Aorta (tissue), 5 donors: ENCODE data around the gene ZNF782. TPM values are rescaled to one million over a fixed set of nuclear protein-coding genes. Genes with fewer than 3 reads are reported as not detected.
A peak's percentile ranks its signal among the peaks of the same experiment; 100 is the strongest.
"Not testable (repeated sequence)": the region's sequence is repeated elsewhere in the genome, so short reads cannot be mapped to it uniquely, and the experiment has no call there.

ENCODE experiments used
- ATAC-seq: fragments of 200-7000 bp; cut with Tn5 transposase; one replicate; pipeline ENCODE4 v1.9.1; 2022; ENCODE audit warnings: moderate library complexity; ENCODE audit not compliant: low FRiP score
- DNase-seq, 2 donors: peaks; one replicate each; pipeline ENCODE4 v3.0.0-alpha.2; 2020
- H3K27ac ChIP-seq, 2 donors: one replicate each; pipeline ENCODE4 v1.5.1; 2013; ENCODE audit warnings: low read length in 2 of 2, mild to moderate bottlenecking in 2 of 2, moderate library complexity in 2 of 2, control low read depth in 1 of 2, inconsistent platforms in 1 of 2, low read depth in 1 of 2
- H3K27me3 ChIP-seq, 2 donors: one replicate each; pipeline ENCODE4 v1.6.1; 2013; ENCODE audit warnings: control low read depth in 1 of 2, low read length in 1 of 2, mild to moderate bottlenecking in 1 of 2, moderate library complexity in 1 of 2; ENCODE audit not compliant: insufficient read depth in 2 of 2, control insufficient read depth in 1 of 2
- H3K36me3 ChIP-seq, 2 donors: one replicate each; pipeline ENCODE4 v1.6.1; 2013; ENCODE audit warnings: control low read depth in 1 of 2, low read length in 1 of 2, mild to moderate bottlenecking in 1 of 2; ENCODE audit not compliant: insufficient read depth in 2 of 2, control insufficient read depth in 1 of 2
- H3K4me1 ChIP-seq, 2 donors: one replicate each; pipeline ENCODE4 v1.6.1; 2013; ENCODE audit warnings: low read length in 2 of 2, control low read depth in 1 of 2, mild to moderate bottlenecking in 1 of 2, moderate library complexity in 1 of 2; ENCODE audit not compliant: insufficient read depth in 2 of 2, control insufficient read depth in 1 of 2
- H3K4me3 ChIP-seq, 2 donors: one replicate each; pipeline ENCODE4 v1.5.1; 2013; ENCODE audit warnings: low read length in 2 of 2, control low read depth in 1 of 2, mild to moderate bottlenecking in 1 of 2
- H3K9me3 ChIP-seq: one replicate; pipeline ENCODE4 v1.6.1; 2013; ENCODE audit warnings: mild to moderate bottlenecking, low read length; ENCODE audit not compliant: control insufficient read depth
- WGBS, 2 donors: extraction: QIAGEN DNeasy Blood & Tissue Kit; methylation state at CpG; one replicate each; pipeline ENCODE4 v1.1.7; 2013; 5-methylcytosine and 5-hydroxymethylcytosine counted together
- intact Hi-C, 2 donors: fragments of 100-400 bp; cut with DNase I; formaldehyde crosslinking; loops; one replicate each; pipeline versions ENCODE4 v1.14.2 to v1.15.0; 2022
- polyA plus RNA-seq, 2 donors: library from polyadenylated mRNA; stranded (reverse); fragments of 200-250 nt; gene quantifications; one replicate each; pipeline ENCODE4 v1.2.3, GENCODE V29; 2013
- total RNA-seq, 2 donors: library from RNA; stranded (reverse); fragmentation: NEBNext Ultra II Directional; extraction: Animal tissue kit (Norgen Biotek cat#: 25700); gene quantifications; one replicate each; pipeline ENCODE4 v1.2.1, GENCODE V29; 2021
- donor health status: healthy with polysubstance abuse.
- donor health status: Bipolar disorder and iron deficiency.
- donor health status: DM: no; HTN: no; CAD: no.
- donor health status: DM: no; HTN: no; CAD: no.
- donor health status: DM: yes; HTN: yes; CAD: no.

The ZNF782 gene
- total and polyA plus RNA-seq, 4 donors, result 1.1 to 9.5 (median 4.5) TPM

GRCh38 chr9:96813607-96814006 lies 40.7 kb downstream of the ZNF782 start:
- Histone ChIP-seq H3K9me3 (peaks cover 21% of the 10 kb centered on the region), H3K4me3 (no peak overlapping the region), H3K27ac (no peak overlapping the region), H3K27me3 (no peaks in the 10 kb centered on the region), H3K36me3 (peaks cover 0 to 8% of the 10 kb centered on the region in 2 donors), H3K4me1 (no peaks in the 10 kb centered on the region)
- 99 to 100% methylated on average over 1 of the region's 1 CpG for WGBS, 2 donors
- no peak for ATAC-seq
- DNase-seq, result no peak
- intact Hi-C loops, result no loop called here

GRCh38 chr9:96798959-96799358 lies 55.4 kb downstream of the ZNF782 start:
- not testable (repeated sequence) for ATAC-seq, H3K36me3 ChIP-seq

GRCh38 chr9:96784021-96784420 lies 70.3 kb downstream of the ZNF782 start:
- WGBS, 2 donors, result 99% methylated on average over 3 of the region's 3 CpGs
- ATAC-seq, result no peak

More at GRCh38 chr9:96798959-96799358, 55.4 kb downstream of the ZNF782 start:
- DNase-seq, H3K4me3 ChIP-seq, H3K27ac ChIP-seq, H3K4me1 ChIP-seq, intact Hi-C loops, H3K27me3 ChIP-seq: not testable (repeated sequence)
- WGBS, 2 donors, result 80% methylated on average over 1 of the region's 2 CpGs; no CpG with 5 or more reads in 1 of the 2 donors
- peaks cover 26% of the 10 kb centered on the region for H3K9me3 ChIP-seq

GRCh38 chr9:96782235-96782634 lies 72.1 kb downstream of the ZNF782 start:
- Histone ChIP-seq H3K36me3 (no peaks in the 10 kb centered on the region), H3K9me3 (peaks cover 4% of the 10 kb centered on the region), H3K27me3 (no peaks in the 10 kb centered on the region), H3K4me1 (peaks cover 0 to 3% of the 10 kb centered on the region in 2 donors), H3K27ac (no peak overlapping the region), H3K4me3 (no peak overlapping the region)
- ATAC-seq, result no peak
- DNase-seq, result no peak
- intact Hi-C loops, result no loop called here

More at GRCh38 chr9:96784021-96784420, 70.3 kb downstream of the ZNF782 start:
- H3K36me3 ChIP-seq, result peaks cover 0 to 2% of the 10 kb centered on the region in 2 donors
- intact Hi-C loops, result no loop called here
- H3K9me3 ChIP-seq, result peaks cover 7% of the 10 kb centered on the region
- no peak for DNase-seq
- H3K4me1 ChIP-seq, result peaks cover 0 to 3% of the 10 kb centered on the region in 2 donors
- no peaks in the 10 kb centered on the region for H3K27me3 ChIP-seq
- no peak overlapping the region for H3K27ac ChIP-seq
- H3K4me3 ChIP-seq, result no peak overlapping the region

- 61 to 68% methylated on average over 3 of the region's 3 CpGs for WGBS, 2 donors
- no peaks in the 10 kb centered on the region for H3K27me3 ChIP-seq
- no peak for DNase-seq
- no peaks in the 10 kb centered on the region for H3K36me3 ChIP-seq
- H3K4me1 ChIP-seq, result peaks cover 2 to 5% of the 10 kb centered on the region in 2 donors
- no peak overlapping the region for H3K27ac ChIP-seq
- H3K9me3 ChIP-seq, result peaks cover 2% of the 10 kb centered on the region
- no peak for ATAC-seq
- no peak overlapping the region for H3K4me3 ChIP-seq
- intact Hi-C loops, result no loop called here
Observed at GRCh38 chr9:96781552-96781951, 72.8 kb downstream of the ZNF782 start.

GRCh38 chr9:96779089-96779488 lies 75.2 kb downstream of the ZNF782 start:
- ATAC-seq (no peak), DNase-seq (no peak)
- 31% methylated on average over 2 of the region's 2 CpGs for WGBS, 2 donors
- Histone ChIP-seq H3K27ac (no peak overlapping the region), H3K36me3 (peaks cover 2 to 3% of the 10 kb centered on the region in 2 donors), H3K27me3 (no peaks in the 10 kb centered on the region), H3K4me3 (no peak overlapping the region), H3K4me1 (peaks cover 2 to 5% of the 10 kb centered on the region in 2 donors), H3K9me3 (peaks cover 1% of the 10 kb centered on the region)
- intact Hi-C loops, result loop anchor here in 1 of 2 donors (10.0 kb wide), 1 partner anchor 94 kb away; no protein-coding TSS in a partner anchor

GRCh38 chr9:96777426-96777864 lies 76.9 kb downstream of the ZNF782 start:
- Histone ChIP-seq H3K27ac (peak overlapping the region; percentile 14 to 36), H3K27me3 (no peaks in the 10 kb centered on the region), H3K36me3 (peaks cover 2 to 3% of the 10 kb centered on the region in 2 donors), H3K4me1 (peaks cover 2 to 5% of the 10 kb centered on the region in 2 donors), H3K9me3 (no peaks in the 10 kb centered on the region), H3K4me3 (peak overlapping the region; percentile 36 to 69)
- ATAC-seq (no peak), DNase-seq (no peak)
- intact Hi-C loops, result loop anchor here in 1 of 2 donors (10.0 kb wide), 1 partner anchor 93 kb away; no protein-coding TSS in a partner anchor
- 1 to 2% methylated on average over 23 of the region's 23 CpGs for WGBS, 2 donors

GRCh38 chr9:96771124-96771523 lies 83.2 kb downstream of the ZNF782 start:
- Histone ChIP-seq H3K36me3 (peaks cover 3 to 5% of the 10 kb centered on the region in 2 donors), H3K9me3 (peaks cover 3% of the 10 kb centered on the region), H3K4me3 (no peak overlapping the region)

GRCh38 chr9:96769989-96770388 lies 84.3 kb downstream of the ZNF782 start:
- Histone ChIP-seq H3K4me1 (no peaks in the 10 kb centered on the region), H3K27ac (no peak overlapping the region), H3K4me3 (no peak overlapping the region), H3K9me3 (peaks cover 3% of the 10 kb centered on the region), H3K36me3 (peaks cover 3% of the 10 kb centered on the region in 2 donors), H3K27me3 (no peaks in the 10 kb centered on the region)
- DNase-seq, result no peak
- 96 to 99% methylated on average over 6 of the region's 6 CpGs for WGBS, 2 donors
- intact Hi-C loops, result loop anchor here in 1 of 2 donors (10.0 kb wide), 1 partner anchor 85 kb away; no protein-coding TSS in a partner anchor
- no peak for ATAC-seq

More at GRCh38 chr9:96771124-96771523, 83.2 kb downstream of the ZNF782 start:
- ATAC-seq (no peak), DNase-seq (no peak)
- Histone ChIP-seq H3K27ac (no peak overlapping the region), H3K27me3 (no peaks in the 10 kb centered on the region), H3K4me1 (no peaks in the 10 kb centered on the region)
- WGBS, 2 donors, result 96% methylated on average over 2 of the region's 2 CpGs
- intact Hi-C loops, result loop anchor here in 1 of 2 donors (10.0 kb wide), 1 partner anchor 86 kb away; no protein-coding TSS in a partner anchor
